Endothelial cell of umbilical vein (primary cell): ENCODE data around the gene KIAA1614.

Experiments
- EZH2 ChIP-seq: IDR thresholded peaks from 2 replicates; pipeline ENCODE4 v1.6.1; 2012; ENCODE audit warnings: borderline replicate concordance, low read depth, mild to moderate bottlenecking, moderate library complexity, low read length, inconsistent platforms; ENCODE audit not compliant: severe bottlenecking
- FOS ChIP-seq: IDR thresholded peaks from 2 replicates; pipeline ENCODE4 v1.6.1; 2011; ENCODE audit warnings: mild to moderate bottlenecking, low read length, moderate library complexity, borderline replicate concordance; ENCODE audit not compliant: insufficient read depth
- GATA2 ChIP-seq: IDR thresholded peaks from 2 replicates; pipeline ENCODE4 v1.7.0; 2011; ENCODE audit warnings: low read depth, mild to moderate bottlenecking, moderate library complexity, mixed read lengths, low read length; ENCODE audit not compliant: insufficient read length, insufficient read depth
- JUN ChIP-seq: IDR thresholded peaks from 2 replicates; pipeline ENCODE4 v1.6.1; 2011; ENCODE audit warnings: borderline replicate concordance, low read depth; ENCODE audit not compliant: insufficient read length, insufficient read depth
- MAX ChIP-seq: IDR thresholded peaks from 2 replicates; pipeline ENCODE4 v1.6.1; 2011; ENCODE audit not compliant: insufficient read depth, insufficient read length
- MYC ChIP-seq: IDR thresholded peaks from one replicate; pipeline ENCODE4 v1.6.1; 2011; ENCODE audit warnings: mild to moderate bottlenecking, low read depth, low read length
- POLR2A ChIP-seq: IDR thresholded peaks from 2 replicates; pipeline ENCODE4 v1.6.1; 2012; ENCODE audit warnings: low read depth, mild to moderate bottlenecking, control low read depth, low read length
- POLR2AphosphoS5 ChIP-seq: IDR thresholded peaks from 2 replicates; pipeline ENCODE4 v1.6.1; 2012; ENCODE audit warnings: low read depth, mild to moderate bottlenecking, control low read depth, low read length, moderate library complexity; ENCODE audit not compliant: insufficient read depth
- TF ChIP-seq, protein P1 (sequence below), 2 donors: IDR thresholded peaks; 1 replicate in 1 of 2; 2 replicates in 1 of 2; pipeline ENCODE4 v1.5.1; 2011; ENCODE audit warnings: low read length in 2 of 2, mild to moderate bottlenecking in 2 of 2, moderate library complexity in 2 of 2, control low read depth in 1 of 2, inconsistent platforms in 1 of 2, low read depth in 1 of 2; ENCODE audit not compliant: insufficient read depth in 1 of 2; ENCODE audit errors: extremely low read depth in 1 of 2

- TF ChIP-seq, protein P1, sequence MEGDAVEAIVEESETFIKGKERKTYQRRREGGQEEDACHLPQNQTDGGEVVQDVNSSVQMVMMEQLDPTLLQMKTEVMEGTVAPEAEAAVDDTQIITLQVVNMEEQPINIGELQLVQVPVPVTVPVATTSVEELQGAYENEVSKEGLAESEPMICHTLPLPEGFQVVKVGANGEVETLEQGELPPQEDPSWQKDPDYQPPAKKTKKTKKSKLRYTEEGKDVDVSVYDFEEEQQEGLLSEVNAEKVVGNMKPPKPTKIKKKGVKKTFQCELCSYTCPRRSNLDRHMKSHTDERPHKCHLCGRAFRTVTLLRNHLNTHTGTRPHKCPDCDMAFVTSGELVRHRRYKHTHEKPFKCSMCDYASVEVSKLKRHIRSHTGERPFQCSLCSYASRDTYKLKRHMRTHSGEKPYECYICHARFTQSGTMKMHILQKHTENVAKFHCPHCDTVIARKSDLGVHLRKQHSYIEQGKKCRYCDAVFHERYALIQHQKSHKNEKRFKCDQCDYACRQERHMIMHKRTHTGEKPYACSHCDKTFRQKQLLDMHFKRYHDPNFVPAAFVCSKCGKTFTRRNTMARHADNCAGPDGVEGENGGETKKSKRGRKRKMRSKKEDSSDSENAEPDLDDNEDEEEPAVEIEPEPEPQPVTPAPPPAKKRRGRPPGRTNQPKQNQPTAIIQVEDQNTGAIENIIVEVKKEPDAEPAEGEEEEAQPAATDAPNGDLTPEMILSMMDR (IDR thresholded peaks at IDR 0.05; ENCODE audit: extremely low read depth in 1 of 2, insufficient read depth in 1 of 2, low read depth in 1 of 2, low read length in 2 of 2) = no peak
- TF ChIP-seq POLR2A (no peak), POLR2AphosphoS5 (no peak), EZH2 (no peak), MAX (no peak), JUN (no peak), MYC (no peak), GATA2 (no peak), FOS (no peak)
These were observed 22.8 kb downstream of the KIAA1614 start for GRCh38 chr1:180935326-180936109.
